Neuronal stem cell (in vitro differentiated cells): Measurements from ENCODE around the gene LTN1.

ENCODE experiments used
- DNase-seq: peaks from one replicate; pipeline ENCODE4 v3.0.0-alpha.2; 2013; ENCODE audit warnings: low spot score
- H2AFZ ChIP-seq: one replicate; pipeline ENCODE4 v1.6.1; 2013; ENCODE audit warnings: mild to moderate bottlenecking, low read length, inconsistent platforms
- H2AK5ac ChIP-seq: 2 replicates; pipeline ENCODE4 v1.6.1; 2013; ENCODE audit warnings: low read depth, mild to moderate bottlenecking, inconsistent platforms, low read length, moderate library complexity, mixed read lengths
- H2BK120ac ChIP-seq: 2 replicates; pipeline ENCODE4 v1.6.1; 2013; ENCODE audit warnings: low read depth, mild to moderate bottlenecking, inconsistent platforms, low read length, moderate library complexity, mixed read lengths
- H2BK12ac ChIP-seq: one replicate; pipeline ENCODE4 v1.6.1; 2013; ENCODE audit warnings: low read length, inconsistent platforms
- H2BK15ac ChIP-seq: 2 replicates; pipeline ENCODE4 v1.6.1; 2013; ENCODE audit warnings: mild to moderate bottlenecking, low read length, inconsistent platforms, mixed read lengths
- H2BK5ac ChIP-seq: one replicate; pipeline ENCODE4 v1.6.1; 2013; ENCODE audit warnings: inconsistent platforms, mild to moderate bottlenecking, low read length, moderate library complexity
- H3K14ac ChIP-seq: one replicate; pipeline ENCODE4 v1.6.1; 2013; ENCODE audit warnings: low read length, inconsistent platforms
- H3K18ac ChIP-seq: 2 replicates; pipeline ENCODE4 v1.6.1; 2013; ENCODE audit warnings: low read length, inconsistent platforms
- H3K23ac ChIP-seq: 2 replicates; pipeline ENCODE4 v1.6.1; 2013; ENCODE audit warnings: low read depth, mild to moderate bottlenecking, mixed read lengths, low read length, inconsistent platforms; ENCODE audit not compliant: poor library complexity
- H3K27ac ChIP-seq: replicated peaks from 3 replicates; pipeline ENCODE4 v1.5.1; 2013; ENCODE audit warnings: low read length, inconsistent platforms
- H3K27me3 ChIP-seq, 3 experiments: 2 replicates each; pipeline ENCODE4 v1.6.1; 2013; ENCODE audit warnings: low read length in 3 of 3, mild to moderate bottlenecking in 2 of 3, inconsistent platforms in 1 of 3, low read depth in 1 of 3, mixed read lengths in 1 of 3, moderate library complexity in 1 of 3; ENCODE audit not compliant: control insufficient read depth in 3 of 3, insufficient read depth in 3 of 3
- H3K36me3 ChIP-seq, 2 donors: replicated peaks in 1 of 2; 2 replicates each; pipeline ENCODE4 v1.6.1; 2013; ENCODE audit warnings: low read length in 2 of 2; ENCODE audit not compliant: control insufficient read depth in 2 of 2, insufficient read depth in 2 of 2
- H3K4ac ChIP-seq: 2 replicates; pipeline ENCODE4 v1.6.1; 2013; ENCODE audit warnings: inconsistent platforms, mild to moderate bottlenecking, low read length, moderate library complexity
- H3K4me1 ChIP-seq, 2 donors: 1 replicate in 1 of 2; 2 replicates in 1 of 2; pipeline ENCODE4 v1.6.1; 2013; ENCODE audit warnings: low read length in 2 of 2, low read depth in 1 of 2; ENCODE audit not compliant: control insufficient read depth in 2 of 2, insufficient read depth in 1 of 2
- H3K4me2 ChIP-seq: one replicate; pipeline ENCODE4 v1.6.1; 2013; ENCODE audit warnings: mild to moderate bottlenecking, low read length, inconsistent platforms; ENCODE audit not compliant: insufficient read depth, poor library complexity, severe bottlenecking
- H3K4me3 ChIP-seq, 2 donors: 2 replicates each; pipeline ENCODE4 v1.5.1; 2013; ENCODE audit warnings: low read length in 2 of 2, mild to moderate bottlenecking in 2 of 2, inconsistent platforms in 1 of 2, moderate library complexity in 1 of 2
- H3K79me1 ChIP-seq: one replicate; pipeline ENCODE4 v1.6.1; 2013; ENCODE audit warnings: low read depth, mild to moderate bottlenecking, inconsistent platforms, low read length, moderate library complexity
- H3K9ac ChIP-seq: one replicate; pipeline ENCODE4 v1.6.1; 2013; ENCODE audit warnings: mild to moderate bottlenecking, low read depth, low read length, inconsistent platforms; ENCODE audit not compliant: poor library complexity
- H3K9me3 ChIP-seq, 2 donors: replicated peaks in 1 of 2; 2 replicates each; pipeline versions ENCODE3 to v1.6.1; 2013; ENCODE audit warnings: low read length in 2 of 2, mild to moderate bottlenecking in 2 of 2, inconsistent platforms in 1 of 2, low read depth in 1 of 2, mixed read lengths in 1 of 2, moderate library complexity in 1 of 2; ENCODE audit not compliant: control insufficient read depth in 2 of 2, insufficient read depth in 1 of 2
- H4K8ac ChIP-seq: one replicate; pipeline ENCODE4 v1.6.1; 2013; ENCODE audit warnings: low read depth, mild to moderate bottlenecking, inconsistent platforms, low read length, moderate library complexity
- H4K91ac ChIP-seq: one replicate; pipeline ENCODE4 v1.6.1; 2013; ENCODE audit warnings: low read length, low read depth, mild to moderate bottlenecking, inconsistent platforms; ENCODE audit not compliant: poor library complexity
- WGBS, 2 donors: extraction: QIAGEN DNeasy Blood & Tissue Kit; methylation state at CpG; one replicate each; pipeline ENCODE4 v1.1.7; 2013; ENCODE audit warnings: missing lambda C conversion rate in 2 of 2, mixed read lengths in 1 of 2; ENCODE audit not compliant: insufficient read length in 2 of 2, insufficient replicate concordance in 1 of 2; ENCODE audit errors: extremely low coverage in 2 of 2; 5-methylcytosine and 5-hydroxymethylcytosine counted together

Gene LTN1

DNA sequence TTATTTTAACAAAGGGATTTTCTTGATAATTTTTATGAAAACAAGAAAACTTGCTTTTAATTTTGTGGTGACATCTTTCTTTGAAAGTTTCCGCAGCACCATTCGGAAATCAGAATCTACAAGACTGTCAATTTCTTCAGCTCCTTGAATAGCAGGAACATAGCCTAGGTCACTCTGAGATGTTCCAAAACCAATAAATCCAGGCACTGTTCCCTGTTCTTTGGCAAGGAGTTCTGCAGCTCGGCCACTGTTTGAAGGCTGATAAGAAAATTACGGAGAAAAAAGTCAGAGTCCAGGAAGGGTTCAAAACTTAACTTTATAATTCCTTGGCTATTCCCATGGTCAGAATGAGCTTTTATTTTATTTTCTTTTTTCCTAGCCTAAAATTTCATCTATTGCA lies 6.0 kb downstream of the LTN1 start:
- no peak overlapping the region for H4K91ac ChIP-seq
- no peak overlapping the region for H2BK12ac ChIP-seq
- H3K14ac ChIP-seq: no peak overlapping the region
- H2AK5ac ChIP-seq: no peak overlapping the region
- no peak overlapping the region for H3K4ac ChIP-seq
- no CpG with 5 or more reads among the region's 4 CpGs for WGBS, 2 donors
- no peaks in the 10 kb centered on the region for H3K9me3 ChIP-seq
- H3K23ac ChIP-seq: no peak overlapping the region
- H2BK15ac ChIP-seq: no peak overlapping the region
- no peak overlapping the region for H3K27ac ChIP-seq
- peaks cover 5 to 57% of the 10 kb centered on the region in 2 donors for H3K36me3 ChIP-seq
- H3K27me3 ChIP-seq: no peaks in the 10 kb centered on the region
- no peak overlapping the region for H2BK5ac ChIP-seq
- no peak overlapping the region for H4K8ac ChIP-seq
- no peak overlapping the region for H2AFZ ChIP-seq
- no peaks in the 10 kb centered on the region for H3K79me1 ChIP-seq
- no peak for DNase-seq
- no peak overlapping the region for H3K9ac ChIP-seq
- H3K4me1 ChIP-seq: peaks cover 0 to 1% of the 10 kb centered on the region in 2 donors
- H3K4me2 ChIP-seq: no peak overlapping the region
- H3K4me3 ChIP-seq: no peak overlapping the region
- H3K18ac ChIP-seq: no peak overlapping the region
- H2BK120ac ChIP-seq: no peak overlapping the region

DNA sequence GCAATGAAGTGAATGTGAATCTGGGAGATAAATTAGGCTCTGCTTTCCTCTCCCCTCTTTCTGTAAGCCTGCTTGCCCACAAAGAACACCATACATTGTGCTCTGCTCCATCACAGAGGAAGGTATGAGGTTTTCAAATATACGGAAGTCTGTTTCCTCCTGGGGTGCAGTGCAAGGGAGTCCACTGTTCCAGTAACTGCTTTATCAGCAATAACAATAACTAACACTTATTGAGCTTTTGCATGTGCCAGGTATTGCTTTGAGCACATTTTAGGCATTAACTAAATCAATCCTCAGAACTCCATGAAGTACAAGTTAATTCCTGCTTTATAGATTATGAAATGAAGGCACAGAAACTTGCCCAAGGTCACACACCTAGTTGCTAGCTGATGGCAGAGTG lies 10.0 kb downstream of the LTN1 start:
- H3K79me1 ChIP-seq: no peaks in the 10 kb centered on the region
- WGBS, 2 donors: no CpG with 5 or more reads among the region's 1 CpG
- no peak overlapping the region for H4K91ac ChIP-seq
- no peak overlapping the region for H2BK5ac ChIP-seq
- no peaks in the 10 kb centered on the region for H3K4me1 ChIP-seq
- DNase-seq: no peak
- H2AK5ac ChIP-seq: no peak overlapping the region
- no peak overlapping the region for H3K4me3 ChIP-seq
- H3K4me2 ChIP-seq: no peak overlapping the region
- no peak overlapping the region for H3K9ac ChIP-seq
- no peak overlapping the region for H3K27ac ChIP-seq
- no peak overlapping the region for H2BK15ac ChIP-seq
- H2AFZ ChIP-seq: no peak overlapping the region
- no peak overlapping the region for H3K18ac ChIP-seq
- H3K36me3 ChIP-seq: peaks cover 8 to 88% of the 10 kb centered on the region in 2 donors
- H4K8ac ChIP-seq: no peak overlapping the region
- no peak overlapping the region for H3K23ac ChIP-seq
- H3K14ac ChIP-seq: no peak overlapping the region
- H2BK12ac ChIP-seq: no peak overlapping the region
- no peaks in the 10 kb centered on the region for H3K9me3 ChIP-seq
- no peak overlapping the region for H2BK120ac ChIP-seq
- no peak overlapping the region for H3K4ac ChIP-seq
- H3K27me3 ChIP-seq: no peaks in the 10 kb centered on the region

DNA sequence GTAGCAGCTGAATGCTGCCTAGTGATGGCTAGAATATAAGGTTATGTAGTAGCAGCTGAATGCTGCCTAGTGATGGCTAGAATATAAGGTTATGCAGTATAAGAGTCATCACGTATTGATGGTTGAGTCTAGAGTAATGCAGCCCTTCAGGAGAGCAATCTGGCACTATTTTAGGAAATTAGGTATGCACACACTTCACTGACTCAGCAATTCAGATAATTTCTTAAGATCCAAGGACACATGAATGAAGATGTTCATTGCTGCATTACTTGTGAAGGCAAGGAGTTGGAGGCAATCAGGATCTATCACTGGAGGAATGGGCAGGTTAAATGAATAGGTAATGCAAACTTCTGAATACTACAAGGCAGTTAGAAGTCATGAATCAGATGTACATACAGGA lies 13.6 kb downstream of the LTN1 start:
- Histone ChIP-seq H3K23ac (no peak overlapping the region), H3K27ac (no peak overlapping the region), H2AFZ (no peak overlapping the region), H3K18ac (no peak overlapping the region), H3K9me3 (no peaks in the 10 kb centered on the region), H3K4me1 (no peaks in the 10 kb centered on the region), H3K79me1 (no peaks in the 10 kb centered on the region), H4K91ac (no peak overlapping the region), H3K4ac (no peak overlapping the region), H2AK5ac (no peak overlapping the region), H2BK5ac (no peak overlapping the region), H3K4me3 (no peak overlapping the region), H3K27me3 (no peaks in the 10 kb centered on the region), H4K8ac (no peak overlapping the region), H2BK120ac (no peak overlapping the region), H3K9ac (no peak overlapping the region), H2BK15ac (no peak overlapping the region), H3K36me3 (peaks cover 7 to 92% of the 10 kb centered on the region in 2 donors), H2BK12ac (no peak overlapping the region), H3K4me2 (no peak overlapping the region), H3K14ac (no peak overlapping the region)
- whole genome bisulfite sequencing, 2 donors: no CpG with 5 or more reads among the region's 1 CpG
- DNase-seq: no peak

DNA sequence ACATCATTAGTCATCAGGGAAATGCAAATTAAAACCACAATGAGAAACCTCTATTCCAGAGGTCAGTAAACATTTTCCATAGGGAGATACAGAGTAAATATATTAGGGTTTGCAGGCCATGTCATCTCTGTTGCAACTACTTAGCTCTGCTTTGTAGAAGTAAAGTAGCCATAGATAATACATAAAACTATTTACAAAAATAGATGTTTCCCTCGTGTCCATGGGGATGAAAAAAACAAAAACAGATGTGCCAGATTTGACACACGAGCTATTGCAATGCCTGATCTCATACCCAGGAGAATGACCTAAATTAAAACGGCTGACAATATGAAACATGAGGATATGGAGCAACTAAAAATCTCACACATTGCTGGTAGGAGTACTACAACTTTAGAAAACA lies 17.3 kb downstream of the LTN1 start:
- no peak overlapping the region for H3K9ac ChIP-seq
- no peak overlapping the region for H4K91ac ChIP-seq
- H3K36me3 ChIP-seq: peaks cover 7 to 72% of the 10 kb centered on the region in 2 donors
- no peak overlapping the region for H2AK5ac ChIP-seq
- H4K8ac ChIP-seq: no peak overlapping the region
- H3K18ac ChIP-seq: no peak overlapping the region
- peaks cover 1 to 4% of the 10 kb centered on the region in 2 donors for H3K4me1 ChIP-seq
- no peak overlapping the region for H2BK15ac ChIP-seq
- no peaks in the 10 kb centered on the region for H3K79me1 ChIP-seq
- no peak overlapping the region for H3K23ac ChIP-seq
- no peak overlapping the region for H2BK5ac ChIP-seq
- no peak overlapping the region for H3K14ac ChIP-seq
- no peaks in the 10 kb centered on the region for H3K27me3 ChIP-seq
- DNase-seq: no peak
- no peak overlapping the region for H3K4ac ChIP-seq
- H2AFZ ChIP-seq: no peak overlapping the region
- H2BK12ac ChIP-seq: no peak overlapping the region
- no peak overlapping the region for H3K4me3 ChIP-seq
- H3K27ac ChIP-seq: no peak overlapping the region
- H3K9me3 ChIP-seq: peaks cover 2 to 12% of the 10 kb centered on the region in 2 donors
- WGBS, 2 donors: no CpG with 5 or more reads among the region's 3 CpGs
- no peak overlapping the region for H2BK120ac ChIP-seq
- H3K4me2 ChIP-seq: no peak overlapping the region
